Uterus (tissue), 2 donors: Measurements from ENCODE around the gene IQCE.

Experiments
- CTCF ChIP-seq, 4 experiments: fragments of 200-600 bp in 2 of 4; fragments of 450-650 bp in 2 of 4; sonication (generic) in 2 of 4; IDR thresholded peaks; one replicate each; pipeline ENCODE4 v1.5.1; 2016 to 2019; ENCODE audit warnings: antibody characterized with exemption in 4 of 4, mild to moderate bottlenecking in 2 of 4, moderate library complexity in 1 of 4
- POLR2A ChIP-seq, 2 donors: fragments of 450-650 bp; IDR thresholded peaks; one replicate each; pipeline ENCODE4 v1.6.1; 2016; ENCODE audit warnings: antibody characterized with exemption in 2 of 2, mild to moderate bottlenecking in 1 of 2, moderate library complexity in 1 of 2

GRCh38 chr7:2510909-2511768, 47.6 kb upstream of the IQCE start:
- no peak for TF ChIP-seq CTCF (IDR thresholded peaks at IDR 0.05)
- TF ChIP-seq POLR2A (IDR thresholded peaks at IDR 0.05): no peak
